Right hindlimb (tissue), 1 donor: ENCODE results near the gene HHIP.
A peak's percentile ranks its signal among the peaks of the same experiment; 100 is the strongest.
"Not testable (repeated sequence)": the region's sequence is repeated elsewhere in the genome, so short reads cannot be mapped to it uniquely, and the experiment has no call there.

ENCODE experiments used
- DNase-seq: peaks from one replicate; pipeline ENCODE4 v3.0.0-alpha.2; 2018

The HHIP gene

DNA sequence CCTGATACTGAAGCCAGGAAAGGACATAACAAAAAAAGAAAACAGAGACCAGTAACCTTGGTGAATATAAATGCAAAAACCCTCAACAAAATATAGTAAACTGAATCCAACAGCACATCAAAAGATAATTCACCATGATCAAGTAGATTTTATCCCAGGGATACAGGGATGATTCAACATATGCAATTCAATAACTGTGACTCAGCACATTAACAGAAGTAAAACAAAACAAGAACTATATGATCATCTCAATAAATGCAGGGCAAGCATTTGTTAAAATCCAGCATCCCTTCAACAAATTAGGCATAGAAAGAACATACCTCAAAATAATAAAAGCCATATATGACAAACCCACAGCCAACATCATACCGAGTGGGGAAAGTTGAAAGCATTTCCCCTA is 112.0 kb downstream of the HHIP start:
- no peak for DNase-seq

DNA sequence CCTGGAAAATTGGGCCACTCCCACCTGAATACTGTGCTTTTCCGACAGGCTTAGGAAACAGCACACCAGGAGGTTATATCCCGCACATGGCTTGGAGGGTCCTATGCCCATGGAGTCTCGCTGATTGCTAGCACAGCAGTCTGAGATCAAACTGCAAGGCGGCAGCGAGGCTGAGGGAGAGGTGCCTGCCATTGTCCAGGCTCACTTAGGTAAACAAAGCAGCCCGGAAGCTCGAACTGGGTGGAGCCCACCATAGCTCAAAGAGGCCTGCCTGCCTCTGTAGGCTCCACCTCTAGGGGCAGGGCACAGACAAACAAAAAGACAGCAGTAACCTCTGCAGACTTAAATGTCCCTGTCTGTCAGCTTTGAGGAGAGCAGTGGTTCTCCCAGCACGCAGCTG is 122.9 kb downstream of the HHIP start:
- not testable (repeated sequence) for DNase-seq

DNA sequence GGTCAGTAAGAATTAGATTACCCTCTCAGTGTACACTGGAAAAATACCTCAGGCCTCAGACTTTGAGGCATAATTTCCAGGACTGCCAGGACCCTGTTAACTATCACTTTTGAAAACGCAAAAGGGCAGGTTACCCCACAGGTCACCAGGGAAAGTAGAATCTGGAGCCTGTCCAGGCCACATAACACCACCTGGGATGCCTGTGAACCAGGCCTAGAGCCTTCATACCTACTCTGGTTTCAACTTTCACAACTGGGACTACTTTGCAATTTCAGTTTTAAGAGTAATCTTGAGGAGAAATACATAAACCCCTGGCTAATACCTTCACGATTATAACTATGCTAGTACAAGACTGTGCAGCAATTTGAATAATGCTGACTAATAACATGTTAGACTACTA is 132.4 kb downstream of the HHIP start:
- DNase-seq: no peak

DNA sequence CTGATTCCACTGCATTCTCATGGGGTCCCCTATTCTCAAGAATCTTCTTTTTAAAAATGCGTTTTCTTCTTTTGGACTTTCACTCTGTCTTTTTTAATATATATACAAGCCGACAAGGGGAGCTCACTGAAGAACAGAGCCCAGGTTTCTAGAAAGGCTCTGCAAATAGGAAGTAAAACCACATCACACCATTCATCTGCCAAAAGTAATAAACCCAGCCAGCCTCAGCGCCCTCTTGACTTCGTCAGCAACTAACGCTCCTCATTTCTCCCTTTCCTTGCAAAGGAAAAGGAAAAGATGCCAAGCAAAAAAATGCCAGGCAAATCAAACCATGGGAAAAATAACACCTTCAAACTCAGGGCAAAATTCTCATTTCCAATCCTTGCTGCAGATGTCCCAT is 136.4 kb downstream of the HHIP start:
- peak; percentile 42 for DNase-seq

DNA sequence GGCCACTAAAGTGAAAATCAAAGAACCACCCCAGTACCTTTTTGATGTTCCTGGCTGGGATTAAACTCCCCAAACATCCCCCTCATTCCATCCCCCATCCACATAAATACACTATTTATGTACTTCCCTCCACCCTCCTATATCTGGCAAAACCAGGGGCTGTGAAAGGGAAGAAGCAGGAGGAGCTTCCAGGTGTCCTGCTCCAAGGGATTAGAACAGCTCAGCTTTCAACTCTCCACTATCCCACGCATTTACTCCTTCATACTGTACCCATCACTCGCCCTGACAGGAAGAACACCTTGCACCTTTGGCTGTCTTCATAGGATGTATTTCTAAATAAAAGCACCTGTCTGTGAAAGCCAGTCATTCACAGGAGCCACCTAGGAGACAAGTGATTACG is 140.0 kb downstream of the HHIP start:
- no peak for DNase-seq

DNA sequence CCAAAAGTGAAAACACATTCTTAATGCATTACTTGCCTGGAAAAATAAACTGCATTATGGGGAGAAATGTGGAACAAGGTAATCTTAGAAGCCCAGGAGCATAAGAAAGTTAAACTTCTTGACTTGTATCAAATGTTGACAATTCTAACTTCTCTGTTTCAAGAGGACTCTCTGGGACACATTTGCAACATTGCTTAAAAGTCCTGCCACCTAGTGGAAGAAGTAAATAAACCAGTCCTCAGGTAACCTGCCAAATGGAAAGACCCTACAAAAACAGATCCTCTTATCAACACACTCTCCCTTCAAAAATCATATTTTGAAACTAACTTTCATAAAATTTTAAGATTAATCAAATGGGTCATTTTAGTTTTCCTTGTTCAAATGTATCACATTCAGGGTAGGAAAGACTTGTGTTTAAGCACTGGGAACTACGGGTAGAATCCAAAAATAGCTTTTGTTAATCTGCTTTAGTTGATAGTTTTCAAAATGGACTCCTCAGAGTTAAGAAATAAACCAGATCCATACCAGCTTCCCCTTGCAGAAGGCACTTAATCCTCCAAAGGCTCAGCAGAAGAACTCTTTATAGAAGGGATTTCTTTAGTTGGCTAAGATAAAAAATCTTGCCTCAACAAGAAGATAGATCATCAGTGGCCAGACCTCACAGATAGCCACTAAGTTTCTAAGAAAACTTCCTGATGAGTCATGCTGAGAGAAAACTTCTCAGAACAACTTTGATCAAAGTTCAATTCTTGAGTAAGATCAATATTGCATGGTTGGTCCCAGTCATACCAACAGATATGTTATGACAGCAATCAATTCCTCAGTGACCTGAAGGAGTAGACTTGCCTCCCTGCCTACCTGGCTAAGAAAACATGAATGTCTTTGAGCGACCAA is 141.7 kb downstream of the HHIP start:
- no peak for DNase-seq

DNA sequence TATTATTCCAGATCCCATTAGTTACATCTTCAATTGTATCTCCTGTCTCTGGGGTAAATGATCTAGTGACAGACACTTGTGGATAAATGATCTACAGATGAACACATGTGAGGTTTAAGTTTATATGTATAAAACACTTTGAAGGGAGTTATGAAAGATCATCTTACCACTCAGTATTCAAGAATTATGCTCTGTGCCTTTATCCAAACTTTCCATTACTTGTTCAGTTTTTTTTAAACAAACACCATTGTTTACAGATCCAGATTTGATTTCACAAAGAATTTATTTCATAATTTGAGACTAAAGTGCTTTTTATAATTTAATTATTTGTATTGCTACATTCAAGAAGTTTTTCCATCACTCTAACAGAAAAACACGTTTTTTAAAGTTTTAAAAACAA is 142.5 kb downstream of the HHIP start:
- DNase-seq: no peak

DNA sequence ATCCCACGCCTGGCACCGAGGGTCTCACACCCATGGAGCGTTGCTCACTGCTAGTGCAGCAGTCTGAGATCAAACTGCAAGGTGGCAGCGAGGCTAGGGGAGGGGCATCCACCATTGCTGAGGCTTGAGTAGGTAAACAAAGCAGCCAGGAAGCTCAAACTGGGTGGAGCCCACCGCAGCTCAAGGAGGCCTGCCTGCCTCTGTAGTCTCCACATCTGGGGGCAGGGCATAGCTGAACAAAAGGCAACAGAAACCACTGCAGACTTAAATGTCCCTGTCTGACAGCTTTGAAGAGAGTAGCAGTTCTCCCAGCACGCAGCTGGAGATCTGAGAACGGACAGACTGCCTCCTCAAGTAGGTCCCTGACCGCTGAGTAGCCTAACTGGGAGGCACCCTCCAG is 146.0 kb downstream of the HHIP start:
- DNase-seq: not testable (repeated sequence)
